ENCODE results near the gene NPEPL1.
A peak's percentile ranks its signal among the peaks of the same experiment; 100 is the strongest.
"Not testable (repeated sequence)": the region's sequence is repeated elsewhere in the genome, so short reads cannot be mapped to it uniquely, and the experiment has no call there.

Gene NPEPL1, protein sequence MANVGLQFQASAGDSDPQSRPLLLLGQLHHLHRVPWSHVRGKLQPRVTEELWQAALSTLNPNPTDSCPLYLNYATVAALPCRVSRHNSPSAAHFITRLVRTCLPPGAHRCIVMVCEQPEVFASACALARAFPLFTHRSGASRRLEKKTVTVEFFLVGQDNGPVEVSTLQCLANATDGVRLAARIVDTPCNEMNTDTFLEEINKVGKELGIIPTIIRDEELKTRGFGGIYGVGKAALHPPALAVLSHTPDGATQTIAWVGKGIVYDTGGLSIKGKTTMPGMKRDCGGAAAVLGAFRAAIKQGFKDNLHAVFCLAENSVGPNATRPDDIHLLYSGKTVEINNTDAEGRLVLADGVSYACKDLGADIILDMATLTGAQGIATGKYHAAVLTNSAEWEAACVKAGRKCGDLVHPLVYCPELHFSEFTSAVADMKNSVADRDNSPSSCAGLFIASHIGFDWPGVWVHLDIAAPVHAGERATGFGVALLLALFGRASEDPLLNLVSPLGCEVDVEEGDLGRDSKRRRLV

DNA sequence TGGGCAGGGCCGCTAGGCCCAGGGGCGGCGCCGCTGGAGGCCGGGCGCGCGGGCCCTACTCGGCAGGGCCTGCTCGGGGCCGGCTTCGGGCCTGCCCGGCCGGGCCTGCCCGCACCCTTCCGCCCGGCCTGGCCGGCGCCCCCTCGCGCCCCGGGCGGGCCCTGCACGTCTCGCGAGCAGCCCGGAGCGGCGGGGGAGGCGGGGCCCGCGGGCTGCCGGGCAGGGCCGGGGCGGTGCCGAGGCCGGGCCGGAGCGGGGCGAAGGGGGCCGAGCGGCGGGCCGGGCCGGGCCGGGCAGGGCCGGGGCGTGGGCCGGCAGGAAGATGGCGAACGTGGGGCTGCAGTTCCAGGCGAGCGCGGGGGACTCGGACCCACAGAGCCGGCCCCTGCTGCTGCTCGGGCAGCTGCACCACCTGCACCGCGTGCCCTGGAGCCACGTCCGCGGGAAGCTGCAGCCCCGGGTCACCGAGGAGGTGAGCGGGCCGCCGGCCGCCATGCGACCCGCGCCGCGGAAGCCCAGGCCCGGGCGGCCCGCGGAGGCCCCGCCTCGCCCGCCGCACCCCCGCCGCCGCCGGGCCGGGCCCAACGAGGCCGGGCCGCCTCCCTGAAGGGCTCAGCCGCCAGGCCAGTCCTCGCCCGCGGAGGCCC, at the start of gene NPEPL1:
NPEPL1 (plus strand) TSS at position 222 of the 647 bp plus-strand sequence; CDS start at position 323, 101 bp downstream.
- DNase-seq, result no peak
- in situ Hi-C loops (cut with MboI; ENCODE audit: low pct_unique_long_range_greater_than_20kb, low sequenced_read_pairs), result no loop called here

DNA sequence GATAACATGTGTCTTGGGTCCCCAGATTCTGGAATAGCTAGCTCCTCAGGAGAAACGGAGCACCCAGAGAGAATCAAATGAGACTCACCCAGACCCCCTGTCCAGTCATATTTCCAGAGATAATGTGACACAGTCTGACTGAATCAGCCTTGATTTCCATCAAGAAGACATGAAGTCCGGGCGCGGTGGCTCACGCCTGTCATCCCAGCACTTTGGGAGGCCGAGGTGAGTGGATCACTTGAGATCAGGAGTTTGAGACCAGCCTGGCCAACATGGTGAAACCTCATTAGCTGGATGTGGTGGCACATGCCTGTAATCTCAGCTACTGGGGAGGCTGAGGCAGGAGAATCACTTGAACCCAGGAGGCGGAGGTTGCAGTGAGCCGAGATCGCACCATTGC, 49.7 kb upstream of the NPEPL1 start:
- DNase-seq; in situ Hi-C loops (cut with MboI; ENCODE audit: low pct_unique_long_range_greater_than_20kb, low sequenced_read_pairs): not testable (repeated sequence)

DNA sequence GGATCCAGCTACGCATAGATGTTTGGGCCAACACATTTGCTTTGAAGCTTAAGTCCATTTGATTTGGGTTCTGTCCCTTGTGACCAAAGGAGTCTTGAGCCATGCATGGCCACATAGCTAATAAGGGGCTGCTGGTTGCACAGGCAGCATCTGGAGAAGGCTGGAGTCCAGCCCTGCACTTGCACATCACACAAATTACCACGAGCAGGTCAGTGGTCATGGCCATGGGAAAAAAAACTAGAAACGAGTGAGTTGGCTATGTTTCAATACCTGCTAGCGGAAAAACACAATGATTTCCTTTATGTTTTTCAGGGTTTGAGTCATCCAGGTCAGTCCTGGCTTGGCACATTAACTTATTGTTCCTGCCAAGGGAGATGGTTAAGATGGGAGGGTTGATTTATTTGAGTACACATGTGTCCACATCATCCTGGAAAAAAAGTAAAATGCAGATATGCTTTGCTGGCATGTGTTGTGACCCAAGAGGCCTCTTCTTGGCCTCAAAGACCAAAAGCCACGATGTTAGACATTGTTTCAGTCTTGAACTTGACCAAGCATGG, 47.1 kb upstream of the NPEPL1 start:
- in situ Hi-C loops (cut with MboI; ENCODE audit: low pct_unique_long_range_greater_than_20kb, low sequenced_read_pairs), result no loop called here
- DNase-seq, result no peak

DNA sequence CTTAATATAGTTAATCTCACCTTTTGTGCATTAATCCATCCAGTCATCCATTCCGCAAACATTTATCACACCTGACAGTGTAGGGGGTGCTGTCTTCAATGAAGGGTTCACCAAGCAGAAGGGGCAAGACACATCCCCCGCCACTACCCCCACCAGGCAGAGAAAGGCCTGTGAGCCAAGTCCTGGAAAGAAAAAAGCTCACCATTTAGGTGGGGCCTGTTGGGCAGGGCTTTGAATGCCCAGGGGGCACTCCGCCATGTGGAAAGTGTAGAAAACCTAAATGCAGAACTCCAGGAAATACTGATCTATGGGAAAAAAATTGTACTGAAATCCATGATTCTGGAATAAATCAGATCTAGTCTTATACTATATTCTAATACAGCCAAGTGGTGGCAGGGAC, 46.3 kb upstream of the NPEPL1 start:
- no peak for DNase-seq
- in situ Hi-C loops (cut with MboI; ENCODE audit: low pct_unique_long_range_greater_than_20kb, low sequenced_read_pairs), result no loop called here

DNA sequence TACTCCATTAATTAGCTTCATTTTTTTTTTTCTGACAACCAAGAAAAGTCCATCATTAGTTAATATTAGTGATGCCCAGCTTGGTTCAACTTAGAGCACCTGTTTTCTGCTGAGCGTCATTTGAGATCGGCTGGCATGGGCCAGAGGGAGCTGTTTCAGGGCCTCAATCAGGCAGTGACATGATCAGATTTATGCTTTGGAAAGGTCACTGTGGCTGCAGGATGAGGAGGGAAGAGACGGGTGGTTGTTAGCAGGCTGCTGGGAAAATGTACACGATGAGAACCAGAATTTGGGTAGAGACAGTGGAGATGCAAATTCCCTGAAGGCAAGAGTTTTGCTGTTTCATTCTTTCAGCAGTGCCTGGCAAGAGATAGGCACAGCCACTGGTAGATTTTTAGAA, 45.9 kb upstream of the NPEPL1 start:
- in situ Hi-C loops (cut with MboI; ENCODE audit: low pct_unique_long_range_greater_than_20kb, low sequenced_read_pairs), result no loop called here
- DNase-seq, result no peak

DNA sequence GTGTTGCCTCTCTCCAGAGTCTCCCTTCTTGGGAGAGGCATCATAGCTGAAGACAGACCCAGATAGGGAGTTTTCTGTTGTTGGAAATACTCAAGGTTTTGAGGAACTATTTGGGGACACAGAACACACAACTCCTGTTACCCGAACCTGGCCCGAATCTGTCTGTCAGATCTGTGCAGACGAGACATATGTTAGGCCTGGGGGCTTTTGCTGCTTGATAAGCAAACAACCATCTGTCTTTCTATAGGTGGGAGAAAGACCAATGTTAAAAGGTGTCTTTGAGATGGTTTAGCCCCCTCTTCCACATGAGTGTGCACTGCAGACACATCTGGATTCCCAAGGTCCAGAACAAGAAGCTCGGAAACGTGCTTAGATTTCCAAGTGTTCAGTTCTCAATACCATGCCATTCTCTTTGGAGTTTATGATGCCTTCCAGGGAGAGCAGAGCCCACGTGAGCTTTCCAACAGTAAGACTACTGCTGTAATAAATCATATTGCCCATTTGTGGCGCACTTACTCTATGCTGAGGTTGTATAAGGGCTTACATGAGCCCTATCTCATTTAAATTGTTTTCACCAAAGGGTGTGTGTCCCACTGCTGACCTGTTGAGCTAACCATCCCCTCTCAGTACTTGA, 45.3 kb upstream of the NPEPL1 start:
- in situ Hi-C loops (cut with MboI; ENCODE audit: low pct_unique_long_range_greater_than_20kb, low sequenced_read_pairs), result no loop called here
- no peak for DNase-seq

DNA sequence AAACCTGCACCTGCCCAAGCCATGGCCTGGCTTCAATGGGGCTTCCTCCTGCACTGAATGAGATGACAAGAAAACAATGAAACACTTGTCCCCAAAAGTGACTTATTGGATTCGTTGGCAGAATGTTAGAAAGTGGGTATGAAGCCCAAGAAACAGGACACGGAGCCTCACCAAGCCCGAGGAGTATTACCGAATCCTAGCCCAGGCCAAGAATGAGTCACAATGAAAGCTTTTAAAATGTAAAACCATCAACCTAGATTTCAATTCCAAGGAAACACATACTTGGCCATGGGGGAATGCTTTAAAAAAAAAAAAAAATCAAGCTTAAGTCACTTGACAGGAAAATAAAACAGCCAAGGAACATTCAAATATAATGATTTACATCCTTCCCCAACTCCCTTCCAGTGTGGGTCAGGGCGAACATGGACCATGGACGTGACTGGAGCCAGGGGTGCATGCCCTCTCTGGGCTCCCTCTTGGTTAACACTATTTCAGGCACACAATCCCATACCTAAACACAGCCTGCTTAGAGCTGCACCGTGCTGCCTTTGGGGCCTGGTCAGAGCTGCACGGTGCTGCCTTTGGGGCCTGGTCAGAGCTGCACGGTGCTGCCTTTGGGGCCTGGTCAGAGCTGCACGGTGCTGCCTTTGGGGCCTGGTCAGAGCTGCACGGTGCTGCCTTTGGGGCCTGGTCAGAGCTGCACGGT, 44.7 kb upstream of the NPEPL1 start:
- in situ Hi-C loops (cut with MboI; ENCODE audit: low pct_unique_long_range_greater_than_20kb, low sequenced_read_pairs), result no loop called here
- no peak for DNase-seq

DNA sequence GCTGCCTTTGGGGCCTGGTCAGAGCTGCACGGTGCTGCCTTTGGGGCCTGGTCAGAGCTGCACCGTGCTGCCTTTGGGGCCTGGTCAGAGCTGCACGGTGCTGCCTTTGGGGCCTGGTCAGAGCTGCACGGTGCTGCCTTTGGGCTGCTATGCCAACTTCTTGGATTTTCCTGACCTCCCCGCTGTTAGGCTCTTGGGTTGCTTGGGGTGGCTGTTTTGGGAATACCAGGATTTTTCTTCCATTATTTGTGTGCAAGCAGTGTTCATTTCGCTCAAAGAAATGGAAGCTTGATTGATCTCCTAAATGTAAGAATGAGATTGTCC, 44.1 kb upstream of the NPEPL1 start:
- DNase-seq; in situ Hi-C loops (cut with MboI; ENCODE audit: low pct_unique_long_range_greater_than_20kb, low sequenced_read_pairs): not testable (repeated sequence)

DNA sequence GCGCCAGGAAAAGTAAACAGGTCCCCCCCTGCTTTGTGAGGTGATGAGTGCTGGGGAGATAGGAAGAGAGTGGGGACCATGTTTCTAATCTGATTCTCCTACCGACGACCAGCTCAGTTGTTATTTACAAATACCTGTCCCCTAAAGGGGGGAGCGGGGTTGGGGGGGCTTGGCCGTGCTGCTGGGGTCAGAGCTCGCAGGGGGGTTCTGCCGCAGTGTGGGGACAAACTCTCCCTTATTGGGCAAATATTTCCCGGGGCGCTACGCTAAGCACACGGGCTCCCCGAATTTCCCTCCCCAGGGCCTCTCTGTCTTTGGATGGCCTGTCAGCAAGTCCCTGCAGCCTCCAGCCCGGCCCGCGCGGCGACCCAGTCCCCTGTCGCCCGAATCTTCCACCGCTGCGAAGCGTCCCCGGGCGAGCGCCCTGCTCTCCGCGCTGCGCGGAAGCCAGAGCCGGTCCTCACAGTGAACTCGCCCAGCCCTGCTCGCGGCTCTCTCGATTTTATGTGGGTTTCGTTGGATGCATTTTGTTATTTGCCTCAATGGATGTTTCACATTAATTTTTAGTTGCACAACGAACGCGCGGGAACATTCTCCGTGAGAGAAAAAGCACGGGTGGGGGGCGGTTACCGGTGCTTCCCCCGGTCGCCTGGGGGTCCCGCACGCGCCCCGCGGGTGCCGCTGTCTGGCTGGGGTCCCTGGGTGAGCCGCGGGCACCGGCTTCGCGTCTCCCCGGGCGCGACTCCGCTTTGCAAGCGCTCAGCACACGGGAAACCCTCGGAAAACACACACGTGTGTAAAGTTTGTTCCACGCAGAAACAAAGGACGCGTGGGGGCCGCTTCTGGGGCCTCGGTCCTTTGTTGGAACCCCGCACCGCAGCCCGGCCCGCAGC, 43.1 kb upstream of the NPEPL1 start:
- DNase-seq, result no peak
- in situ Hi-C loops (cut with MboI; ENCODE audit: low pct_unique_long_range_greater_than_20kb, low sequenced_read_pairs), result no loop called here

DNA sequence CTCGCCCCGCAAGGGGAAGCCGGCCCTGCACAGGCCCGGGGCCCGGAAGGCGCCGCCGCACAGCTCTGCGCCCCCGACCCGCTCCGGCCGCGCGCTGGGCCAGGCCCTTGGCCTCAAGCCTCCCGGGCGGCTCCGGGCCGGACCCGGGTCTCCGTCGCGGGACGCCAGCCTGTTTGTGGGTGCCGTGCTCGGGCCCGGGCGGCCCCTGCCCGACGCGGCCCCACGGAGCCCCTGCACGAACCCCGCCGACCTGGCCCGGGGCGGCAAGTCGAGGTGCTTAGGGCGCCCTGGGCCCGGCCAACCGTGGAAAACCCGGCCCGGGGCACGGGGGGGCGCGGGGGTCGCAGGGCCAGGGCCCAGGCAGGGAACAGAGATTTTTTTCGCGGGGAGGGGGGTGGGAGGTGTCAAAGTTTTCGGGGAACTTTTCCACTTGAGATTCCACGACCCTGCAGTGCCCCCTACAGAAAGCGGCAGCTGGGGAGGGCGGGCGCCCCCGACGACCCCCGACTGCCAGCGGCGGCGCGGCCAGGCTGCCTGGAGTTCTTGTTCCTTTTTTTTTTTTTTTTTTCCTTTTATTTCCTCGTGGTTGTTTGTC, 42.3 kb upstream of the NPEPL1 start:
- in situ Hi-C loops (cut with MboI; ENCODE audit: low pct_unique_long_range_greater_than_20kb, low sequenced_read_pairs), result no loop called here
- no peak for DNase-seq

DNA sequence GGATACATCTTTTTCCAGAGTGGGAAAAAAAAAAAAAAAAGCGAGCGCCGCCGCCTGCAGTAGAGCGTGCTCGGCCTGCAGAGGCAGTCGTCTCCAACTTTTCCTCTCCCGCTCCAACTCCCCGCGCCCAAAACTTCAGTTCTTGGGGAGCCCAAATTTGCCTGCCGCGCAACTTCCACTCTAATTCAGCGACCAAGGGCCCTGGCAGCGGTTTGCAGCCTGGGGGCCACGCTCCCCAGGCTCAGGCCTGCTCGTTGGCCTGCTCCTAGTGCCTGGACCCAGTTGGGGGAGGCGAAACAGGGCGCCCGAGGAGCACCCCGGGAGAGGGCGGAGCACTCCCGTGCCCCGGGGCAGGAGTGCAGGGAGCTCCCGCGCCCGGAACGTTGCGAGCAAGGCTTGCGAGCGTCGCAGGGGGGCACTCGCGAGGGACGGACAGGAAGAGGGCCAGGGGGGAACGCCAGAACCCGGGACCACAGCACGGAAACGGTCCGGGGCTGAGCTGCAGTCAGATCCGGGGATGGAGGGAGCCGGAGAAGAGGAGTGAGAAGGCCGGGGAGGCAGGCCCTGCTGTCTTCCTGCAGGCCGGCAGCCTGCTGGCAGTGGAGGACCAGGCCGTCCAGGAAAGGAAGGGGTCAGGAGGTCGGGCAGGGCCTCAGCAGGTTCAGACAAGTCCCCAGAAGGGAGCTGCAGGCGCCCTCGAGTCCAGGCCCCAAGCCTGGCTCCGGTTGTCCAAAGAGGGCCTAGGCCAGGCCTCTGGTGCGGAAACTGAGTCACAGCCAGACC, 41.6 kb upstream of the NPEPL1 start, which contains the start of gene STX16:
STX16 (plus strand) TSS at position 508 of the 783 bp plus-strand sequence. CDS start 724 bp downstream, outside the sequence.
- peak; percentile 95 for DNase-seq
- in situ Hi-C loops (cut with MboI; ENCODE audit: low pct_unique_long_range_greater_than_20kb, low sequenced_read_pairs), result no loop called here

DNA sequence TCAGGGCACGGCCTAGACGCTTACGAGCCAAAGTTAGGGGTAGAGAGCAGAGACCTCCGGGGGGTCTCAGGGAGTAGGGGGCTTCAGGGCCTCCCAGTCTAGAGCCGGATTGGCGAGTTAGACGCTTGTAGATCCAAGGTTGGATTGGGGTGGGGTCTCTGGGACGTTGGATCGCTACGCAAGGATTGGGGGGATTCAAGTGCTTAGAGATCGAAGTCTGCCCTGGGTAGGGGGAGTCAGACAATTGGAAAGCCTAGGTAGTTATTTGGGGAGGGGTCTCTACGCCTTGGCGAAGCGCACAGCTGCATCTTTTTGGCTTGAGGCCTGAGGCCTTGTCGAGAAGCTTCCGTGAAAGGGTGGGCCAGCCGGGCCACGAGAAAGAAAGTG, 41.0 kb upstream of the NPEPL1 start:
- in situ Hi-C loops (cut with MboI; ENCODE audit: low pct_unique_long_range_greater_than_20kb, low sequenced_read_pairs), result no loop called here

DNA sequence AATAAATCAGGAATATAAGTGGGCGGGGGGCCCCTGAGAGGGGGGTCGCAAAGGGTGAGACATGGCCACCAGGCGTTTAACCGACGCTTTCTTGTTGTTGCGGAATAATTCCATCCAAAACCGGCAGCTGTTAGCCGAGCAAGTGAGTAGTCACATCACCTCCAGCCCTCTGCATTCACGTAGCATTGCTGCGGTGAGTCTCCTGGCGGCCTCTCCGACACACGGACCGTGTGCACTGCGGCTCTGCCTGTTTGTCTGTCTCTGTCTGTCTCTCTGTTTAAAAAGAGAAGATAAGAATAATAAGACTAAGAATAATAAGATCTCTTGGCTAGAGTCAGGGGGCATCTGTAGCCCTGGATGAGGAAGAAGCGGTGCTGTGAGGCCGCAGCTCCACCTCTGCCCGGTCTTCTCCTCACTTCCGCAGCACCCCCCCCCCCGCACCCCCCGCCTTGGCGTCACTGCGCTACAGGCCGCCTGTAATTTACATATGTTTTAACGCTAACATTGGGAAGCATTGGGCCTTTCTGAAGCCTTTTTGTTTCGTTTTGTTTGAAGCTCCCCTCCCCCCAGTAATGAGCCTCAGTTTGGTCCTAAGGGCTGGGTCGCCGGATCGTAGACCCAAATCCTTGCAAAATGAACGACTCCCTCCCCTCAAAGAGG, 40.5 kb upstream of the NPEPL1 start:
- peak; percentile 83 for DNase-seq
- in situ Hi-C loops (cut with MboI; ENCODE audit: low pct_unique_long_range_greater_than_20kb, low sequenced_read_pairs), result no loop called here

More for the DNA sequence above, 41.0 kb upstream of the NPEPL1 start:
- DNase-seq, result no peak

DNA sequence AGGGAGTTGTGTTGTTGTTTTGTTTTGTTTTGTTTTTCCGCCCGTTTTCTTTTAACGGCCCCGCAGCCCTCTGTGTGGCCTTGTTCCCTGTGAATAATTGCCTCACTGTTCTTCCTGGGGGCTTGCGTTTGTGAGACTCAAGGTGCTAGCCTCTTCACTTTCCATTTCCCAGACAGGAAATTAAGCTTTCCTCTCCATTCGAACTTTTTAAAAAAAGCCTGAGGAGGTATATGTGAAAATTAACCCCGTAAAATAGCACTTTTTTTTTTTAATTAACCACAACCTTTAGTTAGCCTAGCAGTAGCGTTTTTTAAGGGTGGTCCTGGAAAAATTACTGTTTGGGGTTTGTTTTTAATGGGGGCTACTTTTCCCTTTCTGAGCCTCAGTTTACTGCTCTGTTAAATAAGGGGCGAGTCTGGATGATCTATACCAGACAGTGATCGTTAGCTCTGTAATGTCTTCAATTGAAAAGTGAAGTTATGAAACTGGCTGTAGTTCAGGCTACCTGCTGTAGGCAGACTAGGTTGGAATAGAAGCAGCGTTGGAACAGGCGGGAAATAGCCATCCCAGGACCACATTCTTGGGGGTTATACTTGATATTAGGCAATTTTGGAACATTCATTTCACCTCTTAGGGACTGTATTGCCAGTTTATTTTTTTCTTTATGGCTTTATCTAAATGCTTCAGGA, 39.9 kb upstream of the NPEPL1 start:
- peak; percentile 23 for DNase-seq
- in situ Hi-C loops (cut with MboI; ENCODE audit: low pct_unique_long_range_greater_than_20kb, low sequenced_read_pairs), result no loop called here

DNA sequence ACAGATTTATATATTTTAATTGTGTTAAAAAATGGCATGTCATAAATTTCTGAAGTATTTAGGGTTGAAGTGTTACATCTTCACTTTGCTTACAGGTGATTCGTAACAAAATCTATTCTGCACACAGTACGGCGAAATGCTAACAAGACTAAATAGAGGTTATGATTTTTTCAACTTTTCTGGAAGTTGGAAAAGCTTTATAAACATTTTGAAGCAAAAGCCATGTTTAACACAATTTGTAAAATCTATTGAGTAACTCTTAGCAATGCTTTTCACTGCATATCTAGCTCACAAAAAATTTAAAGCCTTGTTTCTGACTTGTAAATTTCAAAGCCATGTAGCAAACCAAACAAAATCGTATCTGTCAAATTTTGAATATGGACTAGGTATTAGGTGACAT, 38.3 kb upstream of the NPEPL1 start:
- no peak for DNase-seq
- in situ Hi-C loops (cut with MboI; ENCODE audit: low pct_unique_long_range_greater_than_20kb, low sequenced_read_pairs), result no loop called here

Measured in KBM-7 (cell line).